ENCODE data around the gene ADAD1.

The ADAD1 gene

DNA sequence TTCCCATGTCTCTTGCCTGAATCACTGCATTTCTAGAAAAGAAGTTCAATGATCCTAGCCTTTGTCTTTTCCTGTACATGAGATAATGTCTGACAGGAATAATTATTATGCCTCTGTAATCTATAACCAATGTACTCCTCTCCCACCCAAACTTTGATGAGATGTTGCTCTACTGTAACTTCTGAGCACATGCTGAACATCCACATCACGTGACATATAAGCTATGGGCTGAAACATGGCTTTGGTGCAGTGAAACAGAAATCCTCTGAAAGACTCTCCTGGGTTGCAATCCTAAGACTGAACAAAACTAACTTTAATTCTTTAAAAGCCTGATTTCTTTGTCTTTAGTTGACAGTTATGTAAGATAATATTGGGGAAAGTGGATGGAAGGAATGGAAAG, 1.5 kb upstream of the ADAD1 start:
- no peak overlapping the region for H3K4me3 ChIP-seq (ENCODE audit: low read depth, low read length)
- H3K27ac ChIP-seq (ENCODE audit: low read depth, low read length), result no peak overlapping the region
- H3K4me1 ChIP-seq (ENCODE audit: control insufficient read depth, insufficient read depth, low read length), result no peaks in the 10 kb centered on the region
- no peaks in the 10 kb centered on the region for H3K27me3 ChIP-seq (ENCODE audit: control insufficient read depth, insufficient read depth, low read length)
- no peaks in the 10 kb centered on the region for H3K9me3 ChIP-seq (ENCODE audit: control insufficient read depth, insufficient read depth, low read depth, low read length)
- no peaks in the 10 kb centered on the region for H3K36me3 ChIP-seq (ENCODE audit: control insufficient read depth, insufficient read depth, low read length)
- no peak overlapping the region for H3K9ac ChIP-seq (ENCODE audit: low read length)

DNA sequence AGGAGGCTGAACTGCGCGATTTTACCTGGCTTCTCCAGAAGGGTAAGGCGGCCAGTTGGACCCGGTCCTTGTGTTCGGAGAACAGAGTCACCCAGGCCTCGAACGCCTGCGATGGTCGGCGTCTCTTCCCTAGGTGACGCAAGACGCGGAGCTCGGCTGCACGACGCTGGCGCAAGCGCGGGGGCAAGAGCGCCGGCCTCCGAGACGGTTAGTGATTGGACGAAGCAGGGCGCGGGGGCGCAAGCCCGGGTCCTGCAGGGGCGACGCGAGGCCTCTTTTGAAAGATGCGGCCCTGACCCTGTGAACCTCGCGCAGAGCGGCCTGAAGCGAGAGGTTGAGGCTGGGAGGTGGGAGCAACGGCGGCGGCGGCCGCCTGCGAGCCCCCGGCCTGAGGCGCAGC, 428 bp downstream of the ADAD1 start:
- no peak overlapping the region for H3K27ac ChIP-seq (ENCODE audit: low read depth, low read length)
- H3K4me1 ChIP-seq (ENCODE audit: control insufficient read depth, insufficient read depth, low read length), result no peaks in the 10 kb centered on the region
- no peaks in the 10 kb centered on the region for H3K36me3 ChIP-seq (ENCODE audit: control insufficient read depth, insufficient read depth, low read length)
- no peak overlapping the region for H3K4me3 ChIP-seq (ENCODE audit: low read depth, low read length)
- no peak overlapping the region for H3K9ac ChIP-seq (ENCODE audit: low read length)
- H3K9me3 ChIP-seq (ENCODE audit: control insufficient read depth, insufficient read depth, low read depth, low read length), result no peaks in the 10 kb centered on the region
- H3K27me3 ChIP-seq (ENCODE audit: control insufficient read depth, insufficient read depth, low read length), result no peaks in the 10 kb centered on the region

DNA sequence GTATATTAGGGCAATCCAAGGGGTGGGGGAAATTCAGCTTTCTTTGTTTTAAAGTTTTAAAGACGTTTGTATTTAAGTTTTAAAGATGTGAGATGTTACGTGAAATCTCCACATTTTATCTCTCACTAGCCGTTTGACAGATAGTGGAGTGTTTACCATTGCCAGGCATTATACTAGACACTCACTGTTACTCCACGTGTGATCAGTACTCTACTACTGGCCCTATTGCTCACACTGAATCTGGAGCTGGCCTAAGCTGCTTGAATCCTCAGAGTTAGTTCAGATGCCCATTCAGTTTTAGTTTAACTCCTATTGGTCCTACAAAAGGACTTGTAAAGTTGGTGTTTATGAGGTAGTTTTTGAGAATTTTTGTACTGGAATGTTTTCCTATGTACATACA, 4.5 kb downstream of the ADAD1 start:
- no peak overlapping the region for H3K4me3 ChIP-seq (ENCODE audit: low read depth, low read length)
- H3K9me3 ChIP-seq (ENCODE audit: control insufficient read depth, insufficient read depth, low read depth, low read length), result no peaks in the 10 kb centered on the region; the same call in 1 of the 2 replicates
- no peaks in the 10 kb centered on the region for H3K27me3 ChIP-seq (ENCODE audit: control insufficient read depth, insufficient read depth, low read length)
- H3K27ac ChIP-seq (ENCODE audit: low read depth, low read length), result no peak overlapping the region
- H3K36me3 ChIP-seq (ENCODE audit: control insufficient read depth, insufficient read depth, low read length), result no peaks in the 10 kb centered on the region
- no peak overlapping the region for H3K9ac ChIP-seq (ENCODE audit: low read length)
- H3K4me1 ChIP-seq (ENCODE audit: control insufficient read depth, insufficient read depth, low read length), result no peaks in the 10 kb centered on the region

DNA sequence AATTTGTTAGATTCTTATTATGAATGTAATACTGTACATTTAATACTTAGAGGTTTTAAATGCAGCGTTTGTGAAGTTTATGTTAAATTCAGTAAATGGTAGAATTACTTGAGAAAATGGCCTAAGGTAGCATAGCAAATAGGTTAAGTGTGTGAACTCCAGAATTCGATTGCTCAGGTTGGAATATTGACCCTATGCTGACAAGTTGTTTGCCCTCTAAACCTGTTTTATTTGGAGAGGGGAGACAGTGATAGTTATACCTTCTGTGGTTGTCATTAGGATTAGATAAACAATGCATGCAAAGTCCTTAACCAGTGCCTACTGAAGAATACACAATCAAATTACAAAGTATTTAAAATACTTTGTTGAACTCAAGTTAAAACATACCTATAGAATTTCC, 5.4 kb downstream of the ADAD1 start:
- Histone ChIP-seq H3K9ac (ENCODE audit: low read length) (no peak overlapping the region), H3K4me3 (ENCODE audit: low read depth, low read length) (no peak overlapping the region), H3K27me3 (ENCODE audit: control insufficient read depth, insufficient read depth, low read length) (no peaks in the 10 kb centered on the region), H3K36me3 (ENCODE audit: control insufficient read depth, insufficient read depth, low read length) (no peaks in the 10 kb centered on the region), H3K4me1 (ENCODE audit: control insufficient read depth, insufficient read depth, low read length) (no peaks in the 10 kb centered on the region), H3K27ac (ENCODE audit: low read depth, low read length) (no peak overlapping the region), H3K9me3 (ENCODE audit: control insufficient read depth, insufficient read depth, low read depth, low read length) (no peaks in the 10 kb centered on the region; the same call in 1 of the 2 replicates)

DNA sequence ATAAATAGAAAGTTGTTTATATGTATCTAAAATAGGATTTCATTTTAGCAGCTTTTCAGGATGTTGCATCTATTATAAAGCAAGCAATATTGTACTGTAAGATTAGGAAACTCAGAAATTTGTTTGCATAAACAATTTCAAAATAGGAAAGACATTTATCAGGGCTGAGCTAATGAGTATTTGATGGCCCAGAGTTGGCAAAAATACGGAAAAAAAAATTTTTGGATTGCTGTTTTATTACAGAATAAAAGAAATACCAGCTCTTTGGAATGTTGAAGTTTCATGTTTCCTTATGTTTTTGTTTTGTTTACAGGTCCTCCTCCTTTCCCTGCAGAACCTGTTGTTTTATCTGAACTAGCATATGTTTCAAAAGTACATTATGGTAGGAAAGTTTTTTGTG, 14.5 kb downstream of the ADAD1 start:
- Histone ChIP-seq H3K27me3 (ENCODE audit: control insufficient read depth, insufficient read depth, low read length) (no peaks in the 10 kb centered on the region), H3K27ac (ENCODE audit: low read depth, low read length) (no peak overlapping the region), H3K36me3 (ENCODE audit: control insufficient read depth, insufficient read depth, low read length) (no peaks in the 10 kb centered on the region), H3K4me1 (ENCODE audit: control insufficient read depth, insufficient read depth, low read length) (no peaks in the 10 kb centered on the region), H3K9me3 (ENCODE audit: control insufficient read depth, insufficient read depth, low read depth, low read length) (no peaks in the 10 kb centered on the region), H3K4me3 (ENCODE audit: low read depth, low read length) (no peak overlapping the region), H3K9ac (ENCODE audit: low read length) (no peak overlapping the region)

DNA sequence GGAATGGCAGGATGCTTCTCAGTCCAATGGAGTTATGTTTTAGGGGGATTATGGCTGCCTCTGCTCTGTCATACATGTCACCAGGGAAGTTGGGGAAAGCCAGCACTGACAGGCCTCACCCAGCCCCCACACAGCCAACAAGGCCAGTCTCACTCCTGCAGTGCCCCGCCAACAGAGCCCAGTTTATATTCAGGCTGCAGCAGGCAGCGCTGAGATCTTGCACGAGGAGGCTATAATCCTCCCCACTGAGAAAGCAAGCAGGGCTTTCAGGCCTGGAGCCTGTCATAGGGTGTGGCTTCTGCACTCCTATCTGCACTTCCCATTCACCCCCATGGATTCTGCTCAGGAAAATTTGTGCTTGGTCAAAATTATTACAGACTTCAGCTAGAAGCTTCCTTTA, 25.1 kb downstream of the ADAD1 start:
- no peaks in the 10 kb centered on the region for H3K27me3 ChIP-seq (ENCODE audit: control insufficient read depth, insufficient read depth, low read length)
- H3K9ac ChIP-seq (ENCODE audit: low read length), result no peak overlapping the region
- H3K27ac ChIP-seq (ENCODE audit: low read depth, low read length), result no peak overlapping the region
- no peaks in the 10 kb centered on the region for H3K9me3 ChIP-seq (ENCODE audit: control insufficient read depth, insufficient read depth, low read depth, low read length)
- H3K36me3 ChIP-seq (ENCODE audit: control insufficient read depth, insufficient read depth, low read length), result no peaks in the 10 kb centered on the region
- no peak overlapping the region for H3K4me3 ChIP-seq (ENCODE audit: low read depth, low read length)
- H3K4me1 ChIP-seq (ENCODE audit: control insufficient read depth, insufficient read depth, low read length), result no peaks in the 10 kb centered on the region

DNA sequence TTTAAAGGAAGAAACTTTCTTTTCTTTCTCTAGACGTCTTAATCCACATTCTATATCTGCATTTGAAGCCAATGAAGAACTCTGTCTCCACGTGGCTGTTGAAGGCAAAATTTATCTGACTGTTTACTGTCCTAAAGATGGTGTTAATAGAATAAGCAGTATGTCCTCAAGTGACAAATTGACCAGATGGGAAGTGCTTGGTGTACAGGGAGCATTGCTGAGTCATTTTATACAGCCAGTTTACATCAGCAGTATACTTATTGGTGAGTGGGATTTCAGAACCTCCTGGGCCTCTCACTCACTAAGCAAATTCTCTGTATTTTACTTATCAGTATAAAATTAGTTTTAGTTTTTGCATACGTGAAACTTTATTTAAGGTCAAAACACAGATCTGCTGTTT, 33.7 kb downstream of the ADAD1 start:
- no peak overlapping the region for H3K4me3 ChIP-seq (ENCODE audit: low read depth, low read length)
- H3K27me3 ChIP-seq (ENCODE audit: control insufficient read depth, insufficient read depth, low read length), result no peaks in the 10 kb centered on the region
- no peaks in the 10 kb centered on the region for H3K4me1 ChIP-seq (ENCODE audit: control insufficient read depth, insufficient read depth, low read length)
- no peaks in the 10 kb centered on the region for H3K36me3 ChIP-seq (ENCODE audit: control insufficient read depth, insufficient read depth, low read length)
- no peak overlapping the region for H3K27ac ChIP-seq (ENCODE audit: low read depth, low read length)
- H3K9ac ChIP-seq (ENCODE audit: low read length), result no peak overlapping the region
- no peaks in the 10 kb centered on the region for H3K9me3 ChIP-seq (ENCODE audit: control insufficient read depth, insufficient read depth, low read depth, low read length)

DNA sequence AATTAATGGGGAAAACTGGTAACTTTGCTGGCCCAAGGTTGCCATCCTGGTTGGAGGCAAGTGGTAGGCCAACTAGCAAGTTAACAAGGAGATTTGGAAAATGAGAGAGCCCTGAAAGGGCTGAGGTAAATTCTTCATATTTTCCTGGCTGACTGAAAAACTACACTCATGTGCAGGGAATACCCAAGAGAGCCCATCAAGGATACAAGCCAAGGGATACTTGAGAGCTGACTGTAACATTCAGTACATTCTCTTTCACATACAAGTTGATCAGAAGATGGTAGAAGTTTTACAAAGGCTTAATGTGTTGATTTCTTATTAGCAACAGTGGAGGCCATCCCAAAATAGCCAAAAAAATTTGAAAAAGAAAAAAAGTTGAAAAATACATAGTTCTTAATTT, 44.4 kb downstream of the ADAD1 start:
- no peak overlapping the region for H3K27ac ChIP-seq (ENCODE audit: low read depth, low read length)
- H3K4me3 ChIP-seq (ENCODE audit: low read depth, low read length), result no peak overlapping the region
- H3K36me3 ChIP-seq (ENCODE audit: control insufficient read depth, insufficient read depth, low read length), result no peaks in the 10 kb centered on the region
- H3K27me3 ChIP-seq (ENCODE audit: control insufficient read depth, insufficient read depth, low read length), result no peaks in the 10 kb centered on the region
- no peaks in the 10 kb centered on the region for H3K4me1 ChIP-seq (ENCODE audit: control insufficient read depth, insufficient read depth, low read length)
- H3K9me3 ChIP-seq (ENCODE audit: control insufficient read depth, insufficient read depth, low read depth, low read length), result no peaks in the 10 kb centered on the region
- H3K9ac ChIP-seq (ENCODE audit: low read length), result no peak overlapping the region

DNA sequence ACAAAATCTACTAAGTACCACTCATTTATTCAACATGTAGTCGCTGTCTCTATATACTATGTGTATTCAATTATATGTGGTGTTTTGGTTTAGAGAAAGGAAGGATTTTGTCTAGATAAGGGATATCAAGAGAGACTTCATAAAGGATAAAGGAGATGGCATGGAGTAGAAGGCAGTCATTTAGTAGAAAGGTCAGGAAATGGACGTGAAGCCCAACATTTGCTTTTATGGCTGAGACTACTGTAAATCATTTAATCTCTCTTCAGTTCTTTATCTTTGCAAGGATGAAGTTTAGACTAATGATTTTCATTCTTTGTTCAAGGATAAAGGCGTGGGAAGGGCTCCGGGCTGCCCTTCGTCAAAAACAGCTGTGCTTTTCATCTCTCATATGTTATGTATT, 52.5 kb downstream of the ADAD1 start:
- H3K9me3 ChIP-seq (ENCODE audit: control insufficient read depth, insufficient read depth, low read depth, low read length), result no peaks in the 10 kb centered on the region
- H3K4me1 ChIP-seq (ENCODE audit: control insufficient read depth, insufficient read depth, low read length), result no peaks in the 10 kb centered on the region
- no peak overlapping the region for H3K4me3 ChIP-seq (ENCODE audit: low read depth, low read length)
- H3K36me3 ChIP-seq (ENCODE audit: control insufficient read depth, insufficient read depth, low read length), result no peaks in the 10 kb centered on the region
- no peak overlapping the region for H3K9ac ChIP-seq (ENCODE audit: low read length)
- H3K27me3 ChIP-seq (ENCODE audit: control insufficient read depth, insufficient read depth, low read length), result no peaks in the 10 kb centered on the region
- H3K27ac ChIP-seq (ENCODE audit: low read depth, low read length), result no peak overlapping the region

DNA sequence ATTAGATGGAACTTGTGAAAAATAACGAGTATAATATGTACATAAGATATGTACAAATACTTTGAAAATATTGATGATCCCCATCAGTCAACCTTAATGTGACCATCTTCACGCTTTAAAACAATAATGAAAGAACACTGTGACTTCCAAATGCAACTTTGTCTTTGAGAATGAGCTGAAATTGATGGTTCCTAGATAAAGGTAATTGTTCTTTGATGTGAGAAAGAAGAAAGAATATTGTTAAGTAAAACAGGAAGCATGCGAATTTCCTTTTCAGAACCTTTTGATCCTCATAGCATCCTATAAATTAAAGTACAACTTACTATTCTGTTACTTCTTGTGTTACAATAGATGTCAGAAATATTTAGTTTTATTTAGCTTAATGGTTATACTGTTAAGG, 55.5 kb downstream of the ADAD1 start:
- Histone ChIP-seq H3K36me3 (ENCODE audit: control insufficient read depth, insufficient read depth, low read length) (no peaks in the 10 kb centered on the region), H3K27me3 (ENCODE audit: control insufficient read depth, insufficient read depth, low read length) (no peaks in the 10 kb centered on the region), H3K27ac (ENCODE audit: low read depth, low read length) (no peak overlapping the region), H3K4me1 (ENCODE audit: control insufficient read depth, insufficient read depth, low read length) (no peaks in the 10 kb centered on the region), H3K4me3 (ENCODE audit: low read depth, low read length) (no peak overlapping the region), H3K9me3 (ENCODE audit: control insufficient read depth, insufficient read depth, low read depth, low read length) (no peaks in the 10 kb centered on the region), H3K9ac (ENCODE audit: low read length) (no peak overlapping the region)

DNA sequence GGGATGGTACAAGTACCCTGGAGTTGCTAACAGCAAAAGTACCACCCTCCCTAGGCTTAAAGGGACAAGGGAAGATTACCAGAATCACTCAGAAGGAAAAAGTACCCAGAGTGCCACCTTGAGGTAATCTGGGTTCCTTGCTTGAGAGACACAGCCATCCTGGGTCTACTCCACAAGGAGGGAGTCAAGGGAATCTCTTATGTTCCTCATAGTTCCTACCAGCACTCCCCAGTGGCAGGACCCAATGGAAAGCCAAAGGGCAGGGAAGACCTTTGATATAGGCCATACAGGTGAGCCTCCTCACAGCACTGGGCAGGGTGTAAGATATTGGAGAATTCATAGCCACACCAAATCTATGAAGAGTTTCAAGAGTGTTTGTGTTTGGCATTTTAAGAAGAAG, 72.0 kb downstream of the ADAD1 start:
- H3K4me1 ChIP-seq (ENCODE audit: control insufficient read depth, insufficient read depth, low read length), result no peaks in the 10 kb centered on the region
- H3K27me3 ChIP-seq (ENCODE audit: control insufficient read depth, insufficient read depth, low read length), result no peaks in the 10 kb centered on the region
- no peak overlapping the region for H3K27ac ChIP-seq (ENCODE audit: low read depth, low read length)
- H3K4me3 ChIP-seq (ENCODE audit: low read depth, low read length), result no peak overlapping the region
- no peaks in the 10 kb centered on the region for H3K9me3 ChIP-seq (ENCODE audit: control insufficient read depth, insufficient read depth, low read depth, low read length)
- no peaks in the 10 kb centered on the region for H3K36me3 ChIP-seq (ENCODE audit: control insufficient read depth, insufficient read depth, low read length)
- no peak overlapping the region for H3K9ac ChIP-seq (ENCODE audit: low read length)

DNA sequence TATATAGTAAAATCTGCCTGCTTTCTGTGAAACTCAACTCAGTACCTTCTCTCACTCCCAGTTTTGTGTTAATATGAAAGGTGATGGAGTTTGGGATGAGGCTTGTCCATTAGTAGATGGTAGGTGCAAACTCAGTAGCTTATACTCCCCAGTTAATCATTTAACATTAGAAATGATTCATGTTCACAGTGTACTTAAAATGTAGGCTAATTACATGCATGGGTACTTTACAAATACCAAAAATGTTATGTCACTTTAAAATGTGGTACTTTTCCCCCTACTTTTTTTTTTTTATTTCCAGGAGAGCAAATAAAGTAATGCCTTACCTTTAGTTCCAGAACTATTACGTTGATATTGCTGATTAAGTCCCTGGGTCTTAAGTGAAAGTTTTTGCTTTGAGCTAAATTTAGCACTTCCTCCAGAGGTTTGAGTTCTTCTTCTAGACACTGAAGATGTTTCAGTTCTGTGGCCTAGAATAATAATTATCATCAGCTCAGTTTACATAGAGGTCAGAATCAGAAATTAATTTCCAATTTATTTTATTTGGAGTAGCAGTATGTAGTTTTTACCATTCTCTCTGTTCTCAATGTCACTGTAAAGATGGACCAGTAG, 74.7 kb downstream of the ADAD1 start:
- peaks cover 2% of the 10 kb centered on the region for H3K4me1 ChIP-seq (ENCODE audit: control insufficient read depth, insufficient read depth, low read length)
- H3K27ac ChIP-seq (ENCODE audit: low read depth, low read length), result no peak overlapping the region
- no peaks in the 10 kb centered on the region for H3K36me3 ChIP-seq (ENCODE audit: control insufficient read depth, insufficient read depth, low read length)
- no peaks in the 10 kb centered on the region for H3K27me3 ChIP-seq (ENCODE audit: control insufficient read depth, insufficient read depth, low read length)
- no peak overlapping the region for H3K4me3 ChIP-seq (ENCODE audit: low read depth, low read length)
- H3K9me3 ChIP-seq (ENCODE audit: control insufficient read depth, insufficient read depth, low read depth, low read length), result no peaks in the 10 kb centered on the region
- H3K9ac ChIP-seq (ENCODE audit: low read length), result no peak overlapping the region

All from HUES6 (cell line).